ENCODE data around the gene PLXNB3.

Gene PLXNB3

GRCh38 chrX:153762626-153763173 is 1.3 kb upstream of the PLXNB3 start:
- DNase-seq = peak; percentile 1

- DNase-seq = peak; percentile 2
These were observed 634 bp upstream of the PLXNB3 start for GRCh38 chrX:153763298-153763932.

GRCh38 chrX:153764786-153765137 is 713 bp downstream of the PLXNB3 start:
- DNase-seq = peak; percentile 2

GRCh38 chrX:153765138-153766079 is 1.4 kb downstream of the PLXNB3 start:
- DNase-seq = peak; percentile 1

GRCh38 chrX:153766098-153766817 is 2.2 kb downstream of the PLXNB3 start:
- peak; percentile 46 for DNase-seq

- peak; percentile 2 for DNase-seq
These were observed 3.0 kb downstream of the PLXNB3 start for GRCh38 chrX:153766871-153767673.

- peak; percentile 2 for DNase-seq
These were observed 3.6 kb downstream of the PLXNB3 start for GRCh38 chrX:153767674-153768055.

GRCh38 chrX:153768311-153769157 is 4.5 kb downstream of the PLXNB3 start:
- DNase-seq = peak; percentile 4

- DNase-seq = peak; percentile 1
These were observed 5.3 kb downstream of the PLXNB3 start for GRCh38 chrX:153769158-153769864.

- peak; percentile 2 for DNase-seq
These were observed 6.0 kb downstream of the PLXNB3 start for GRCh38 chrX:153769865-153770600.

GRCh38 chrX:153770601-153771414 is 6.8 kb downstream of the PLXNB3 start:
- DNase-seq = peak; percentile 1

- peak; percentile 2 for DNase-seq
These were observed 7.6 kb downstream of the PLXNB3 start for GRCh38 chrX:153771415-153772315.

GRCh38 chrX:153772316-153773217 is 8.5 kb downstream of the PLXNB3 start:
- peak; percentile 2 for DNase-seq

- DNase-seq = no peak
These were observed 9.2 kb downstream of the PLXNB3 start for GRCh38 chrX:153773218-153773611.

GRCh38 chrX:153773741-153774575 is 9.9 kb downstream of the PLXNB3 start:
- DNase-seq = no peak

Data from CD4-positive, alpha-beta T cell treated with Interleukin-17A for 4 hours (primary cell).